ENCODE data around the gene HPX. TPM values are rescaled to one million over a fixed set of nuclear protein-coding genes. Genes with fewer than 3 reads are reported as not detected.

The HPX gene
- total and polyA plus RNA-seq, 2 experiments from 2014 or later: 0.73 to 0.95 TPM

- no peaks in the 10 kb centered on the region for H3K9me3 ChIP-seq (ENCODE audit: low read depth)
- no peaks in the 10 kb centered on the region for H3K27me3 ChIP-seq
- H3K4me1 ChIP-seq (ENCODE audit: low read depth): peaks cover 11% of the 10 kb centered on the region
- H3K36me3 ChIP-seq: no peaks in the 10 kb centered on the region
- TF ChIP-seq CTCF (IDR thresholded peaks at IDR 0.05; ENCODE audit: low read depth, low read length): no peak
- no peak overlapping the region for H3K4me3 ChIP-seq
- DNase-seq (ENCODE audit: low read depth in 1 of 2, low spot score in 1 of 2): no peak
- no peak overlapping the region for H3K27ac ChIP-seq
Measured at GRCh38 chr11:6385046-6385777, 55.6 kb downstream of the HPX start.

Other genes starting within 250 kb of the HPX start
- not detected in 2 replicates for gene OR52W1, start 241.8 kb downstream of the HPX start, total RNA-seq
- not detected in 2 replicates for gene OR52W1, start 241.8 kb downstream of the HPX start, polyA plus RNA-seq
- not detected in 2 replicates for gene C11orf42, start 235.4 kb downstream of the HPX start, total RNA-seq
- 0.15 and 0.32 TPM in 2 replicates for gene C11orf42, start 235.4 kb downstream of the HPX start, polyA plus RNA-seq
- 27.5 and 46.8 TPM in 2 replicates for gene FHIP1B, start 206.4 kb downstream of the HPX start, total RNA-seq
- gene FHIP1B, start 206.4 kb downstream of the HPX start, polyA plus RNA-seq: 32.2 and 35.9 TPM in 2 replicates
- 0.32 and 0.83 TPM in 2 replicates for gene CNGA4, start 201.9 kb downstream of the HPX start, total RNA-seq
- 0.39 TPM in 1 of 2 replicates, not detected in the other for gene CNGA4, start 201.9 kb downstream of the HPX start, polyA plus RNA-seq
- gene CCKBR, start 181.1 kb downstream of the HPX start, total RNA-seq: 4.9 and 5.2 TPM in 2 replicates
- 4.4 and 5.4 TPM in 2 replicates for gene CCKBR, start 181.1 kb downstream of the HPX start, polyA plus RNA-seq
- 54.5 and 71.8 TPM in 2 replicates for gene CAVIN3, start 120.5 kb downstream of the HPX start, total RNA-seq
- gene CAVIN3, start 120.5 kb downstream of the HPX start, polyA plus RNA-seq: 57.4 and 76.1 TPM in 2 replicates
- 44.8 and 52.1 TPM in 2 replicates for gene SMPD1, start 50.5 kb downstream of the HPX start, total RNA-seq
- gene SMPD1, start 50.5 kb downstream of the HPX start, polyA plus RNA-seq: 29.2 and 43.8 TPM in 2 replicates
- gene APBB1, start 21.9 kb downstream of the HPX start, total RNA-seq: 159 and 188 TPM in 2 replicates
- gene APBB1, start 21.9 kb downstream of the HPX start, polyA plus RNA-seq: 193 and 201 TPM in 2 replicates
- gene TRIM3, start 33.0 kb upstream of the HPX start, total RNA-seq: 25.3 and 27.5 TPM in 2 replicates
- 21.5 and 21.9 TPM in 2 replicates for gene TRIM3, start 33.0 kb upstream of the HPX start, polyA plus RNA-seq
- 52.7 and 56.7 TPM in 2 replicates for gene ARFIP2, start 40.3 kb upstream of the HPX start, total RNA-seq
- 60.1 and 68.9 TPM in 2 replicates for gene ARFIP2, start 40.3 kb upstream of the HPX start, polyA plus RNA-seq
- gene TIMM10B, start 40.5 kb upstream of the HPX start, total RNA-seq: 33.7 and 62.0 TPM in 2 replicates
- gene TIMM10B, start 40.5 kb upstream of the HPX start, polyA plus RNA-seq: 39.0 and 46.2 TPM in 2 replicates
- gene DNHD1, start 56.3 kb upstream of the HPX start, total RNA-seq: 9.2 and 24.5 TPM in 2 replicates
- 8.8 and 10.5 TPM in 2 replicates for gene DNHD1, start 56.3 kb upstream of the HPX start, polyA plus RNA-seq
- gene RRP8, start 162.6 kb upstream of the HPX start, total RNA-seq: 20.7 and 27.3 TPM in 2 replicates
- gene RRP8, start 162.6 kb upstream of the HPX start, polyA plus RNA-seq: 32.6 and 46.0 TPM in 2 replicates
- 221 and 259 TPM in 2 replicates for gene ILK, start 162.8 kb upstream of the HPX start, total RNA-seq
- gene ILK, start 162.8 kb upstream of the HPX start, polyA plus RNA-seq: 270 and 316 TPM in 2 replicates
- 72.6 and 113 TPM in 2 replicates for gene TAF10, start 171.2 kb upstream of the HPX start, total RNA-seq
- 277 and 316 TPM in 2 replicates for gene TAF10, start 171.2 kb upstream of the HPX start, polyA plus RNA-seq
- gene TPP1, start 178.4 kb upstream of the HPX start, total RNA-seq: 13.2 and 27.8 TPM in 2 replicates
- gene TPP1, start 178.4 kb upstream of the HPX start, polyA plus RNA-seq: 28.0 and 36.8 TPM in 2 replicates
- 45.8 and 60.2 TPM in 2 replicates for gene DCHS1, start 214.8 kb upstream of the HPX start, total RNA-seq
- 16.0 and 19.8 TPM in 2 replicates for gene DCHS1, start 214.8 kb upstream of the HPX start, polyA plus RNA-seq
- gene MRPL17, start 242.4 kb upstream of the HPX start, total RNA-seq: 52.1 and 100 TPM in 2 replicates
- 62.1 and 108 TPM in 2 replicates for gene MRPL17, start 242.4 kb upstream of the HPX start, polyA plus RNA-seq